Hematopoietic multipotent progenitor cell treated with erythropoietin and hydrocortisone succinate and interleukin-3 and kit ligand, for 6 days (in vitro differentiated cells): ENCODE measurements around the gene TMUB1.

Experiments used
- DNase-seq: peaks from one replicate; pipeline ENCODE4 v3.0.0-alpha.2; 2015

TMUB1 gene

GRCh38 chr7:151120896-151121295 lies 37.6 kb upstream of the TMUB1 start:
- DNase-seq = no peak

- no peak for DNase-seq
Measured at GRCh38 chr7:151119902-151120301, 36.6 kb upstream of the TMUB1 start.

GRCh38 chr7:151119055-151119415 lies 35.7 kb upstream of the TMUB1 start:
- DNase-seq = no peak

GRCh38 chr7:151118108-151119054 lies 35.1 kb upstream of the TMUB1 start:
- no peak for DNase-seq

GRCh38 chr7:151117565-151117964 lies 34.3 kb upstream of the TMUB1 start:
- DNase-seq = no peak

- no peak for DNase-seq
Measured at GRCh38 chr7:151116603-151117440, 33.5 kb upstream of the TMUB1 start.

- DNase-seq = peak; percentile 24
Measured at GRCh38 chr7:151115836-151116418, 32.6 kb upstream of the TMUB1 start.

GRCh38 chr7:151115121-151115835 lies 32.0 kb upstream of the TMUB1 start:
- DNase-seq = peak; percentile 66

GRCh38 chr7:151114151-151115090 lies 31.1 kb upstream of the TMUB1 start:
- peak; percentile 54 for DNase-seq

- DNase-seq = peak; percentile 19
Measured at GRCh38 chr7:151113344-151114150, 30.3 kb upstream of the TMUB1 start.

GRCh38 chr7:151110941-151111645 lies 27.8 kb upstream of the TMUB1 start:
- peak; percentile 88 for DNase-seq

- no peak for DNase-seq
Measured at GRCh38 chr7:151110236-151110940, 27.1 kb upstream of the TMUB1 start.

GRCh38 chr7:151109094-151110048 lies 26.1 kb upstream of the TMUB1 start:
- peak; percentile 26 for DNase-seq

- no peak for DNase-seq
Measured at GRCh38 chr7:151107882-151108281, 24.6 kb upstream of the TMUB1 start.

- DNase-seq = no peak
Measured at GRCh38 chr7:151104411-151105235, 21.3 kb upstream of the TMUB1 start.

GRCh38 chr7:151103973-151104372 lies 20.7 kb upstream of the TMUB1 start:
- DNase-seq = no peak

- no peak for DNase-seq
Measured at GRCh38 chr7:151102991-151103390, 19.7 kb upstream of the TMUB1 start.
